ENCODE results near the gene PEX14.

DNA sequence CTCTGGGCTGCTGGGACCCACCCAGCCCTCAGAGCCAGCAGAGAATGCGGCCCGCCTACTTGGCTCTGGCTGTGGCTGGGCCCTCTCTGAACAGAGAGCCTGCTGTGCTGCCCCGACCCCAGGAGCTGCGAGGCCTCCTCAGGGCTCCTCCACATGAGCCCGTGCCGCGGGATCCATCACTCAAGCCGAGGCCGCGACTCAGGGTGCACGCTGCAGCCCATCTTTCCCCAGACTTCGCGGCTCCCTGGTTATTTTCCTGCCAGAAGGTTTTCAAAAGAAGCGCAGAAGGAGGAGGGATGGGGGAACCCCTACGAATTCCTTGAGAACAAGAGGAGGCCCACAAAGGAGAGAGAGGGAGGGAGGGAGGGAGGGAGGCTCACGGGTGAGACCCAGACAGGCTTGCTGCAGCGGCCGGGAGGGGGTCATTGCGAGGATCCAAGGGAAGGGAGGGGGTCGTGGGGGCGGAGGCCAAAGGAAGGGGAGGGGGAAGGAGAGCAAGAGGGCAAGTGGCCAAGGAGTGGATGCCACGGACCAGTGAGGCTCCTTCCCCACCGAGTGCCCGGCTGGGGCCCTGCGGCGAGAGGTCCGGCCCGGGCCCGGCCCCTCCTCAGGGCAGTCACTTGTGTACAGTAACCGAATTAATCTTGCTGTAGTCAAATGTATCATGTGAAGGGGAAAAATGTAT, 174.9 kb downstream of the PEX14 start:
- TF ChIP-seq, protein P1, sequence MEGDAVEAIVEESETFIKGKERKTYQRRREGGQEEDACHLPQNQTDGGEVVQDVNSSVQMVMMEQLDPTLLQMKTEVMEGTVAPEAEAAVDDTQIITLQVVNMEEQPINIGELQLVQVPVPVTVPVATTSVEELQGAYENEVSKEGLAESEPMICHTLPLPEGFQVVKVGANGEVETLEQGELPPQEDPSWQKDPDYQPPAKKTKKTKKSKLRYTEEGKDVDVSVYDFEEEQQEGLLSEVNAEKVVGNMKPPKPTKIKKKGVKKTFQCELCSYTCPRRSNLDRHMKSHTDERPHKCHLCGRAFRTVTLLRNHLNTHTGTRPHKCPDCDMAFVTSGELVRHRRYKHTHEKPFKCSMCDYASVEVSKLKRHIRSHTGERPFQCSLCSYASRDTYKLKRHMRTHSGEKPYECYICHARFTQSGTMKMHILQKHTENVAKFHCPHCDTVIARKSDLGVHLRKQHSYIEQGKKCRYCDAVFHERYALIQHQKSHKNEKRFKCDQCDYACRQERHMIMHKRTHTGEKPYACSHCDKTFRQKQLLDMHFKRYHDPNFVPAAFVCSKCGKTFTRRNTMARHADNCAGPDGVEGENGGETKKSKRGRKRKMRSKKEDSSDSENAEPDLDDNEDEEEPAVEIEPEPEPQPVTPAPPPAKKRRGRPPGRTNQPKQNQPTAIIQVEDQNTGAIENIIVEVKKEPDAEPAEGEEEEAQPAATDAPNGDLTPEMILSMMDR (optimal IDR thresholded peaks at IDR 0.05 in 1 of 3, IDR thresholded peaks at IDR 0.05 in 1 of 3, conservative IDR thresholded peaks at IDR 0.05 in 1 of 3; ENCODE audit: extremely low read depth in 1 of 3, insufficient read depth in 2 of 3, low read length in 3 of 3), result no peak
- TF ChIP-seq EZH2 (IDR thresholded peaks at IDR 0.05; ENCODE audit: low read length), result no peak

Data from keratinocyte (primary cell).